ENCODE results near the gene PREX1.

The PREX1 gene

GRCh38 chr20:48734104-48734749, 93.6 kb downstream of the PREX1 start:
- no peak for DNase-seq (ENCODE audit: low spot score)

- DNase-seq (ENCODE audit: low spot score), result no peak
Measured at GRCh38 chr20:48733296-48733790, 94.5 kb downstream of the PREX1 start.

DNA sequence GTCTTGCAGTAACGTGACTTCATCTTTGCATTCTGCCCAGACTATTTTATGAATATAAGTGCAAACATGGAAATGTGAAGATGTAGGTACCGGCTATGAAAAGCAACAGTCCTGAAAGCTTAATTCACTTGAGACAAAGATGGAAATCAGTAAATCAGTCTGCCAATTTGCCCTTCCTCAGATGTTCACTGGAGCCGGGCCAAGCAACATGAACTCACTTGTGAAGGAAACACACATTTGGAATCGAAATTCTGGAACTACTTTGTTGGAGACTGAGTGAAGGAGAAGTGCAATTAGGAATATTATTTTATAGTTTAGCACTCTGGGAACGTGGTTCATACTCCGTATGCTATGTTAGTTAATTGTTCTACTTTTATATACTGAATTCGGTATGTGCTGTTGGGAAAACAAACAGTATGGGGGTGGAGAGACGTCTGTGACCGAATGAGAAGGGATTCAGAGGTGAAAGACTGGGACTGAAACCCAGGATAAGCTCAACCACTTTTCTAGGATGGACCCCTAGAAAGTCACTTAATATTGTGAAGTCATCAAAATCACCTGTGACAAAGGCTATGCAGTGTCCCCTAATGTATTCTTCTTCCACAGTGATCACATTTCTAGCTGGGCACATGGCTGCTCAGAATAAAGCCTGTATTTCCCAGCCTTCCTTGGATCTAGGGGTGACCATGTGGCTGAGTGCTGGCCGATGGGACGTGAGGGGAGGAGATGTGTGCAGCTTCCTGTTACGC, 95.5 kb downstream of the PREX1 start:
- DNase-seq (ENCODE audit: low spot score), result no peak

GRCh38 chr20:48731536-48731935, 96.3 kb downstream of the PREX1 start:
- no peak for DNase-seq (ENCODE audit: low spot score)

- no peak for DNase-seq (ENCODE audit: low spot score)
Measured at GRCh38 chr20:48730977-48731376, 96.8 kb downstream of the PREX1 start.

DNA sequence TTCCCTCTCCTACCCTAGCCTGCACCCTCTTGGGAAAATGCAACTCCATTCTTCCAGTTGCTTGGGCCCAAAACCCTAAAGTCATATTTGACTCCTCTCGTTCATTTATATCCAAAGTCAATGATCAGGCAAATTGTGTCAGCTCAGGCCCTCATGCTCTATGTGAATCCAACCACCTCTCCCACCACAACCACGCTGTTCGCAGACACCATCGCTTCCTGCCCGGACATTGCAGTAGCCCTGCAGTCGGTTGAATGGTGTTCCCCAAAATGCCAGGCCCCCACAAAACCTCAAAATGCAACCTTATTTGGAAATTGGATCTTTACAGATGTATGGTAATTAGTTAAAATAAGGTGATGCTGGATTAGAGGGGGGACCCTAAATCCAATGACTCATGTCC, 98.3 kb downstream of the PREX1 start:
- no peak for DNase-seq (ENCODE audit: low spot score)

DNA sequence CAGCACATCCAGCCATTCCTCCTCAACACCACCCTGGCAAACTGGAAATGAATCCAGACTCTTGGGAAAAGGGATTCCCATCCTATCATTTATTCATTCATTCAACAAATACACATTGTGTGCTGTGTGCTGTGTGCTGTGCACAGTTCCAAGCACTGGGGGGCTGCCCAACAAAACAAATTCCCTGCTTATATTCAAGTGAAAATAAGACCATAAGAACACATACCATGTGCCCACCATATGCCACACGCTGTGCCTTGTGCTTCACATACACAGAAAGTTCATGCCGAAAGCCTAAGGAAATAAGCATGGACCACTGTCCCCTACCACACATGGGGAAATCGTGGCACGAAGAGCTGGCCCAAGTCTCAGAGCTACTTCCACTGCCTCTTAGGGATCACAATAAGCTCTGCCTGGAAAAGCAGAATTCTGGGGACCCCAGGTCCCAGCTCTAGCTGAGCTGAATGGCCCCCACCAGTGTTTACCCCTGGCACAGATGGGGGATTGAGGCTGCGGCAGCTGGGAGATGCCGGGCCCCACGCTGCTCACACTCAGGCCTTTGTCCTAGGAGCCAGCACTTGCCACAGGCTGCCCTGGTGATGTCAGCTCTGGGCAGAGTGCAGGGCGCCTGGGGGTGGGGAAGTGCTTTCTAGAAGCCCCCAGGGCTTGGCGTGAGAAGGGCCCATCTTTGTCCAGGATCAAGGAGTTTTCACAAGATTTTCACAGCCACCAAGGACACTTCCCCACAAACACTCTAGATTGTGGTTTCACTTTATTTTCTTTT, 99.6 kb downstream of the PREX1 start:
- DNase-seq (ENCODE audit: low spot score), result no peak

DNA sequence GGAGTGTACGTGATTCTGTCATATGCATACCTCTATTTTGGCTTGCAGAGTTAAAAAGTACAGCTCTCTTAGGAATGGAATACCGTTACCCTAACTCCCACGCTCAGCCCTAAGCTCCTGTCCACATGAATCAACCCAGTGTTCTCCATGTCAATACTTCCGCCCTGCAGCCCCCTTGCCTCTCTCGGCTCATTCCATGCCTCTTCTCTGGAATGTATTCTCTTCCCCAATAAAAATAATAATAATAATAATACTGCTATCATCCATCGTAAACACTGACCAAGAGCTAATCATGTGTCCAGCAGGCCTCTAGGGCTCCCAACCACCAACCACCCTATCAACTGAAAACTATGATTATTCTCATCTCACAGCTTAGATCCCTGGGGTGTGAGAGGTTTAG, 100.6 kb downstream of the PREX1 start:
- DNase-seq (ENCODE audit: low spot score), result no peak

DNA sequence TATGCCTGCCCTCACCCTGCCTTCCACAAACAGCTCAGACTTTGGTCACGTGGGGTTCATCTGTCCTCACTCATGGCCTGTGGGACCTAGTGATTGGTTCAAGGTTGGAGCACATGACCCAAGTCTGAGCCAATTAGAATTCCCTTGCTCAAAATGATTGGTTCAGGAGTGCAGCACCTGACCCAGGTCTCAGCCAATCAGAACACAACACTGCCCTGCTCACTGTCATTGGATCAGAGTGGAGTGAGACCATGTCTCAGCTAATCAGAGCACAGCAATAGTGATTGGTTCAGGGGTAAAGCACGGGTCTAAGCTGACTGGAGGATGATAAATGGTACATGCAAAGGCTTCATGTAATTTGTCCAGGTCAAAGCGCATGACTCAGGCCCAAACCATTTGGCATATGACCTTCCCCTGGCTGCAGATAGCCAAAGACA, 102.2 kb downstream of the PREX1 start:
- peak; percentile 30 for DNase-seq (ENCODE audit: low spot score)

GRCh38 chr20:48724891-48725554, 102.8 kb downstream of the PREX1 start:
- DNase-seq (ENCODE audit: low spot score), result no peak

DNA sequence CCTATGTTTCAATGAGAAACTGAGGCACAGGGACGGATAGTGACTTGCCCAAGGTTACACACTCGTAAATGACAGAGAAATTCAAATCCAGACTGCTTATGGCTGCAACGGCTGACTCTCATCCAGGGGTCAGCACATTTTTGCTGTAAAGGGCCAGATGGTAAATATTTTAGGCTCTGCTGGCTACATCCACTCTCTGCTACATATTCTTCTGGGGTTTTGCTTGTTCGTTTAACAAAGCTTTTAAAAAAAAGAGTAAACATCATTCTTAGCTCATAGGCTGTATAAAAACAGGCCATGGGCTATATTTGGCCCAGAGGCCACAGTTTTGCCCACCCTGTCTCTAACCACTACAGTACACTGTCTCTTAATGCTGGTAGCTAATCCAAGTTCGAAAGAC, 103.4 kb downstream of the PREX1 start:
- no peak for DNase-seq (ENCODE audit: low spot score)

DNA sequence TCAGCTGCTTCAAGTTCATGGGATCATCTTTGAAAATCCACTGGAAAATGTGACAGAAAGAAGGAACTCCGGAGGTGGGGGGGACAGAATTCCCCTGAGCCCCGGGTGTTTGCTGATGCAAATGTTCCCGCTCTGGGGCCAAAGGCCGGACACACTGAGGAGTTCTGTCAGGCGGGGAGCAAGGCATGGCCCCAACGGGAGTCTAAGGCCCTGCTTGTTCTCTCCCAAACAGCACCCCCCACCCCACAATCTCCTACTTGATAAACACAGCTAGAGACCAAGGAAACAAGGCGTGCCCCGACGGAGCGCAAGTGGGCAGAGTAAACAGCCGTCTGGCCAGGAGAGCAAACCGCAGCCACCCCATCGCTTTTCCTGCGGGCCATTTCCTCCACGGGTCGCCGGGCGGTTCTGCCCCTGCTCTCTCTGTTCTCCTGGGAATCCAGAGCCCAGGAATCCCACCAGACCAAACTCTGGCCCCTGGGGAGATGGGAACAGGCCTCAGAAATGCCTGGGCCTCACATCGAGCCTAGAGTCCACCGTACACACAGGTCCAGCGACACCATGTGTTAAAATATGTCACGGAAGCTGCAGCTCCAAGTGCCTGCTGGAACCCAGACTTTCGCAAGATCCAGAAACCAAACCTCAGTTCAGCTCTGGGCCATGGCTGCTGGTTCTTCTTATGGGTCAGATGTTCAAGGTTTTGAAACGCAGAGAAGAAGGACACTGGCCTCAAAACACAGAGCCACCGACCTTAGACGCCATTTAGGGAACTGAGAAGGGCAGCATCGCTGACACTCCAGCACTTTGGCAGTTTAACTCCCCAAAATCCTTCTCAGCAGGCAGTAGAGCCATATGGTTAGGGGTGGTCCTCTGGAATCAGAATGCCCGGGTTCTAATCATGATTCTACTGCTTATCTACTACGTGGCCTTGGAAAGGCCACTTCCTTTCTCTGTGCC, 104.2 kb downstream of the PREX1 start:
- DNase-seq (ENCODE audit: low spot score), result no peak

- no peak for DNase-seq (ENCODE audit: low spot score)
Measured at GRCh38 chr20:48722737-48723191, 105.0 kb downstream of the PREX1 start.

DNA sequence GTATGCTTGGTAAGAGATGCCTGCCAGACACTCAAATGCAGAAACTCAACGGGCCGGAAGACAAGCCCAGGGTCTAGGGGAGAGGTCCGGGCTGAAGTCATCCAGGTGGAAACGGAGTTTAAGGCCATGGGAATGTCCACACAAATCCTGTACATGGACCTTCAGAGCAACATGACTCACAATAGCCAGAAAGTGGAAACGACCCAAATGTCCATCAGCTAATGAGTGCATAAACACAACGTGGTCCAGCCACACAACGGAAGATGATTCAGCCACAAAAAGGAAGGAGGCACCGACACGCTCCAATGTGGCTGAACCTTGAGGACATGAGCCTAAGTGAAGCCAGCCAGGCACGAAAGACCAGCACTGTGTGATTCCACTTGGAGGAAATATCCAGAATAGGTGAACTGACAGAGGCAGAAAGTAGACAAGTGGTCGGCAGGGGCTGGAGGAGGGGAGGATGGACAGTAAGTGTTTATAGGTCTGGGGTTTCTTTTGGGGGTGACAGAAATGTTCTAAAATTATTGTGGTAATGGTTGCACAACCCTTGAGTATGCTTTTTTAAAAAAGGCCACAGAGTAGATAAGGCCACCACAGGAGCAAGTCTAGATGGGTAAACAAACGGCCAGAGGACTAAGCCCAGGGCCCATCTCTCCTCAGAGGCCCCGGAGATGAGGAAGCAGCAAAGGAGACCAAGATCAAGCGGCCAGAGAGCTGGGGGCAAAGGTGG, 105.6 kb downstream of the PREX1 start:
- DNase-seq (ENCODE audit: low spot score), result no peak

- no peak for DNase-seq (ENCODE audit: low spot score)
Measured at GRCh38 chr20:48721324-48722001, 106.3 kb downstream of the PREX1 start.

DNA sequence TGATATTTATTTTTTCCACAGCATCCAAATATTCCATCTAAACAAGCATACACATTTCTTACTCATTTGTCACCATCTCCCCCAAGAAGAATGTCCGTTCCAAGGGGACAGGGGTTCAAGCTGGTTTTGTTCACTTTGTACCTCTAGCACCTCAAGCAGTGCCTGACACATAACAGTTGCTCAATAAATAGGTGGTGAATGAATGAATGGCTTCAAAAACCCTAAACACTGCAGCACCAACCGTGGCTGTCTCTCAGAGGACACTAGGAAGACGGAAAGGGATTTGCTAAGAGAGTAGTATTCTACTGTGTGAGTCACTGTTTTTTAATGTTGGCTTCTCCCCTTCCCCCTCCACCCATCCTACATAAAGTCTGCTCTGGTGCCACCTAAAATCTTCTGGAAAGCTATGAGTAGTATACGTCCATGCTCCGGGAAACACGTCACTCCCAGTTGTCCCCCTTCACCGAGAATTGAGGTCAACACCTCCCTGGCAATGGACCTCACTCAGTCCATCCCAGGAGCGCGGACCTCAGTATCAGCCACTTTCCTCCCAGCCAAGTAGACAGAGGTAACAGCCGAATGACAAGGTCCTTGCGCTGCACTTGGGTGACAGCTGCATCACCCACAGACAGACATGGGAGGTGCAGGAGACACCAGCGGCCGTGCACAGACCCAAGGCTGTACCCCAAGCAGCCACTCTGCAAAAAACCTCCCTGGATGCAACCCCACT, 107.4 kb downstream of the PREX1 start:
- DNase-seq (ENCODE audit: low spot score), result no peak

- no peak for DNase-seq (ENCODE audit: low spot score)
Measured at GRCh38 chr20:48719598-48720255, 108.1 kb downstream of the PREX1 start.

- DNase-seq (ENCODE audit: low spot score), result no peak
Measured at GRCh38 chr20:48718786-48719578, 108.8 kb downstream of the PREX1 start.

Data from cerebellar cortex (tissue), 1 donor.